HG03196 (cell line): ENCODE measurements around the gene ZNF346.
"Not testable (repeated sequence)": the region's sequence is repeated elsewhere in the genome, so short reads cannot be mapped to it uniquely, and the experiment has no call there.

Source experiments
- ATAC-seq: cut with Tn5 transposase; IDR thresholded peaks from one replicate; pipeline ENCODE4 v1.9.1; 2021; ENCODE audit not compliant: unreplicated experiment

ZNF346 gene

DNA sequence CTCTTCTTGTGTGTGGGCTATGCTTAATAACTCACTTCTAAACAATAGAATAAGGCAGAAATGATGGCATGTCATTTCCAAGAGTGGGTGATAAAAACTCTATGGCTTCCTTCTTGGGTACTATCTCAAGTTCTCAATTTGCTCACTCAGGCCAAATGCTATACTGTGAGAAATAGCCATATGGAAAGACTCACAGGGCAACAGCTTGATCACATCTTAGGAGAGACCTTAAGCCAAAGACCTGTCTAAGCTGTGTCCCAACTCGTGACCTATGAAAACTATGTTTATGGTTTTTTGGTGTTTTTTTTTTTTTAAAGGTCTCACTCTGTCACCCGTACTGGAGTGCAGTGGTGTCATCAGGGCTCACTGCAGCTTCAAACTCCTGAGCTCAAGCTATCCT is 13.8 kb upstream of the ZNF346 start:
- ATAC-seq = no peak

DNA sequence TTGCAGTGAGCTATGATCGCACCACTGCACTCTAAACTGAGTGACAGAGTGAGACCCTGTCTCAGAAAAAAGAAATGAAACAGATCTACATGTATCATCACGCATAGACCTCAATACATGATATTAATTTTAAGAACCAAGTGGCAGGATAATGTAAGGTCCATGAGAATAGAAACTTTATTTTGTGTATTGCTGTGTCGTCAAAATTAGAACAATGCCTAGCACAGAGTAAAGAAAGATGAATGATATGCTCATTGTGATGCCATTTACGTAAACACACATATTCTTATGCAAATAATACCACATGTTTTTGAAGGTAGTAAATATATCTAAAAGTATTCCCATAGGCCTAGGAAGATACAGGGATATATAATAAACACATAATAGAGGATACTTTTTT is 12.3 kb upstream of the ZNF346 start:
- no peak for ATAC-seq

GRCh38 chr5:177015156-177015555 is 7.3 kb upstream of the ZNF346 start:
- no peak for ATAC-seq

DNA sequence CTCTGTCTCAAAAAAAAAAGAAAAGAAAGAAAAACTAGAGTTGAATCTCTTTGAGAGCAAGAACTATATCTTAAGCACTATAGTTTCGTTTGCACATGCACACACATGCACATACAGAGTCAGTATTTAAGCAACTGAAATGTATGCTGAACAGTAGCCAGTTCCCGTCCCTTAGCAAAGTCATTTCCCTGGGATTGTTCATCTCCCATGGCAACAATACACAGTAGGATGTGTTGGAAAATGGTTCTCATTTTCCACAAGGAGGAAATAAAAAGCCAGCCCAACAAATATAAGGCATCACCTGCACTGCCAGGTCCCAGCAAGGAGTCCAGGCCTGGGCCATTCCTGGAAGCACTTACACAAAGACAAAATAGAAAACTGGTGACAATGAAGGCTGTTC is 4.2 kb upstream of the ZNF346 start:
- no peak for ATAC-seq

DNA sequence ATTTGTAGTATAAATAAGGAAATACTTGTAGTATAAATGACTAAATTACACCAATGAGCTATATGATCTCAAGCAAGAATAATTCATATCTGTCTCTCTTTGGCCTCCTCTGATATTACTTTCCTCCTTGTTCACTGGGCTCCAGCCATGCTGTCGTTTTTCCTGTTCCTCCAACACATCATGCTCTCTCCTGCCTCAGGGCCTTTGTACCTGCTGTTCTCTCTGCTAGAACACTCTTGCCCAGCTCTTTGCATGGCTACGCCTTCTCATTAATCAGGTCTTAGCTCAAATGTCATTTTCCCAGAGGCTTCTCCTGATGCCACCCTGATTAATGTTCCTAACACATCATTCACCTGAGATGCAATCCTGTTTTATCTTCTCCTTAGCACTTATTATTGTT is 2.5 kb upstream of the ZNF346 start:
- ATAC-seq = no peak

DNA sequence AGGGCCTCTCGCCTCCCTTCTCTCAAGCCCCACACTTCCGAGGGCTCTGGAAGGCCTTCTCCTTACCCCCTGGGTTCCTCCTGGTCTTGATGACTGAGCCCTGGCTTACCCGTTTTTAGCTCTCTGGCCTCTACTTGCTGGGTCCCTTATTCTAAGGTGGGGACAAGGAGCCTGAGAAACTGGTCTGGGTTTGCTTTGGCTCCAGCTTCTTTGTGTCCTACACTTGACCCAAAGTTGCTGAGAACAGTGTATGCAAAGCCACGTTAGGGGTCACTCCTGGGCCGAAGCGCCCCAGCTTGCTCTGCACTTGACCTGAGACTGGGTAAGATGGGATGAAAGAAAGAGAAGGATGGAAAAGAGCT is 788 bp downstream of the ZNF346 start:
- peak; percentile 15 for ATAC-seq

DNA sequence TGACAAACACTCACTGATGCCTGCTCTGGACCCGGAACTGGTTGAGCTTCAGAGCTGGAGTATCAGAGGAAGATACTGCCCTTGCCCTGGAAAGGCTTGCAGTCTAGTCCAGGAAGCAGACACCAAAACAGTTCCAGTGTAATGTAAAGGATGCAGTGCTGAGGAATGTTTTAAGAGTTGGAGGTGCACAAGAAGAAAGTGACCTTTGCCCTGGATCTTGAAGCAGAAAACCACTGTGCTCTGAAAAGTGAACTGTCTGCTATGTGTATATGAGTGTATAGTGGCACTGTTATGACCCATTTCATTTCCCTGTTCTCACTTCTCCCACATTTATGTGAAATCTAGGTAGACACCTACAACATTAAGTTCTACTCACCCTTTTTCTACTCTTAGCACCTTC is 2.1 kb downstream of the ZNF346 start:
- ATAC-seq = no peak

- ATAC-seq = no peak
Observed at GRCh38 chr5:177025101-177025601, 2.7 kb downstream of the ZNF346 start.

DNA sequence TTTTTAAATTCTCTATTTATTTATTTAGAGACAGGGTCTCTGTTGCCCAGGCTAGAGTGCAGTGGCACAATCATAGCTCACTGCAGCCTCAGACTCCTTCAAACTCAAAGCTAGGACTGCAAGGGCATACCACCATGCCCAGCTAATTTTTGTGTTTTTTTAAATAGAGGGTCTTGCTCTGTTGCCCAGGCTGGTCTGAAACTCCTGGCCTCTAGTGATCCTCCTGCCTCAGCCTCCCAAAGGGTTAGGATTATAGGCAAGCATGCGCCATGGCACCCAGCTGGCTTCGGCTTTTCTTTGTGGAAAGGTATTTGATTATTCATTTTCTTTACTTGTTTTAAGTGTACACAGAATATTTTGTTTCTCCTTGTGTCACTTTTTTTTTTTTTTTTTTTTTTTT is 5.2 kb downstream of the ZNF346 start:
- no peak for ATAC-seq

DNA sequence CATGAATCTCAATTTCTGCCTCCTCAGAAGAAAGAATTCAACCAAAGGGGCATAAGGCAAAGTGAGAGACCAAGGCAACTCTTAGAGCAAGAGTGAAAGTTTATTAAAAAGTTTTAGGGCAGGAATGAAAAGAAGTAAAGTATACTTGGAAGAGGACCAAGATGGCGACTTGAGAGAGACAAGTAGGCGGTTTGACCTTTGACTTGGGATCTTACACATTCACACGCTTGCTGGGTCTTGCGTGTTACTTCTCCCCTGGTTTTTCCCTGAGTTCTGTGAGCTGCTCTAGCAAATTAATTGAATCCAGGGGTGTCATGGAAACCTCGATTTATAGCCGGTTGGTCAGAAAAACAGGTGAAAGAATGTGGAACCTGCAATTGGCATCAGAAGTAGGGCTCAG is 7.0 kb downstream of the ZNF346 start:
- ATAC-seq = no peak

DNA sequence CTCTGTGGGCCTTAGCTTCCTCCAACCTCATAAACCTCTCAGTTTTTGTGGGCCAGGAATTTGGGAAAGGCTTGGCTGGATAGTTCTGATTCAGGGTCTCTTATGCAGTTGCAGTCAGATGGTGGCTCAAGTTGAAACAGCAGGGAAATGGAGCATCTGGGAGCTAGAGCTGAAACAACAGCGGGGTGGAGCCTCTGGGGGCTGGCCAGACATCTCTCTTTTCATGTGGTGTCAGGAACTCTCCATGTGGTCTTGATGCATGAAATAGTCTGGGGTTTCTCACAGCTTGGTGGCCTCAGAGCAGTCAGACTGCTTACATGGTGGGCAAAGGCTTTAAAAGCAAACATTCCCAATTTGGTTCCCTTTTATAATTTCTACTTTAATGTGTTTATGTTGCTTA is 13.5 kb downstream of the ZNF346 start:
- no peak for ATAC-seq

GRCh38 chr5:177036443-177036842 is 13.9 kb downstream of the ZNF346 start:
- no peak for ATAC-seq

- ATAC-seq = no peak
Observed at GRCh38 chr5:177036921-177037320, 14.4 kb downstream of the ZNF346 start.

- no peak for ATAC-seq
Observed at GRCh38 chr5:177040814-177041420, 18.4 kb downstream of the ZNF346 start.

GRCh38 chr5:177041936-177042335 is 19.4 kb downstream of the ZNF346 start:
- ATAC-seq = no peak

GRCh38 chr5:177043114-177043513 is 20.6 kb downstream of the ZNF346 start:
- no peak for ATAC-seq

DNA sequence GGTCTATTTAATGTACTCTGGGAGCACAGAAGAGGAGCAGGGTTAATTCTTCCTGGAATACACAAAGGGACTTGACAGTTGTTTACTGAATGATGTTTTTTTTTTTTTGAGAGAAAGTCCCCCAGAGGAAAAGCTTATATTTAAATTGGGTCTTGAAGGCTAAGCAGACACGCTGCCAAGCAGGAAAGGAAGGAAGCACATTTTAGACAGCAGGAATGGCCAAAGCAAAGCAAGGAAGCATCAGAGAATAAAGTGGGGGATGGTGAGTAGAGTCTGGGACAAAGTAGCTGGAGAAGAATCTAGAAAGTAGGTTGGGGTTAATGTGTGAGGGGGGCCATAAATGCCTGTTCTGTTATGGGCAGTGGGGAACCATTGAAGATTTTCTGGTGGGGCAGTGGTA is 21.5 kb downstream of the ZNF346 start:
- no peak for ATAC-seq

- ATAC-seq = no peak
Observed at GRCh38 chr5:177044641-177045040, 22.1 kb downstream of the ZNF346 start.

- ATAC-seq = no peak
Observed at GRCh38 chr5:177045631-177046030, 23.1 kb downstream of the ZNF346 start.

DNA sequence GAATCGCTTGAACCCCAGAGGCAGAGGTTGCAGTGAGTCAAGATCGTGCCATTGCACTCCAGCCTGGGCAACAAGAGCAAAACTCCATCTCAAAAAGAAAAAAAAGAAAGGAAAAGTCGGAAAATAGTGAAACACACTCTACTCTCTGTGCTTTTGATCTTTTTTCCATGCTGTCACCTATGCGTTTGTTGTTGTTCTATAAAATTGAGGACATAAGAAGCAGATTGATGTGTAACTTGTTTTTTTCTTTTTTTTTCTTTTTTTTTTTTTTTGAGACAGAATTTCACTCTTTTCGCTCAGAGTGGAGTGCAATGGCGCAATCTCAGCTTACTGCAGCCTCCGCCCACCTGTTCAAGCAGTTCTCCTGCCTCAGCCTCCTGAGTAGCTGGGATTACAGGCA is 26.0 kb downstream of the ZNF346 start:
- not testable (repeated sequence) for ATAC-seq

GRCh38 chr5:177049285-177049684 is 26.8 kb downstream of the ZNF346 start:
- ATAC-seq = no peak

DNA sequence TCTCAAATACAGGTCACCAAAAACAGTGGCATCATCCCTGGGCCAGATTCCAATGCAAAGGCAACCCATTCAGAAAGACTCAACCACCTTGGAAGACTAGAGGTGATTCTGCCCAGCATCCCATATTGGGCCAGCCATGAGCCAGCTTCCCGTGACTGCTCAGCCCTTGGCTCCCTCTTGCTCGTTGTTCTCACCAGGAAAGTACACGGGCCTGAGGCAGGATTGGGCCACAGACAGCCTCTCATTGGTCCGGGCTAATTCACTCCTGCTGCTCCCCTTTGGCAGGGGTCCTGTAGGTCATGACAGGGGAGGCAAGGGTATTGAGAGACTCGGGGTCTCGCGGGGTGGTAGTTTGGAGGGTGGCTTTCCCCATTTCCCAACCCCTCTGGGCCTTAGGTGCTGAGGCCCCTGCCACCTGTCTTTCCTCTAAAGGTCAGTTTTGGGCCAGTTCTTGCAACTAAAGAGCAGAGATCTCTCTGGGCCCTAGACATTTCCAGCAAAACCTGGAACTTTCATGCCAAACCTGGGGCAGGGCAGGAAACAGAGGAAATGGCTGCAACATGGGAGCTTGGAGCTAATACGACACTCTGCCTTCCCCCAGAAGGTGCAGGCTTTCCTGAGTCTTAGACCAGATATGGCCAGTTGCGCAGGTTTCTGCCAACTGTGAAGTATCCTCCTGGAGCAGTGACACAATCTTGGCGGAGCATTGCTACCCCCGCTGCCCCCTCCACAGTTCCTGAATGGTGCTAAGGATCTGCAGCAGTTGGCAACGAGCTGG is 42.2 kb downstream of the ZNF346 start:
- no peak for ATAC-seq

GRCh38 chr5:177065491-177065890 is 43.0 kb downstream of the ZNF346 start:
- ATAC-seq = no peak
